Spleen (tissue), 11 donors: ENCODE results near the gene SIK3. TPM values are rescaled to one million over a fixed set of nuclear protein-coding genes. Genes with fewer than 3 reads are reported as not detected.

Experiments
- DNase-seq: peaks from one replicate; pipeline ENCODE4 v3.0.0-alpha.2; 2020
- H3K27ac ChIP-seq, 8 donors: fragments of 200-600 bp; sonication (generic) in 7 of 8; 1 replicate in 4 of 8; 2 replicates in 4 of 8; pipeline versions ENCODE4 v1.5.0 to v1.8.0; 2016 to 2021; ENCODE audit warnings: inconsistent platforms in 4 of 8, mild to moderate bottlenecking in 4 of 8, moderate library complexity in 1 of 8
- H3K27me3 ChIP-seq, 7 donors: fragments of 200-600 bp; sonication (generic) in 6 of 7; replicated peaks in 1 of 7; 1 replicate in 4 of 7; 2 replicates in 3 of 7; pipeline versions ENCODE4 v1.5.0 to v1.8.0; 2016 to 2021; ENCODE audit warnings: inconsistent platforms in 3 of 7, mild to moderate bottlenecking in 1 of 7
- H3K36me3 ChIP-seq, 6 donors: fragments of 200-600 bp; sonication (generic) in 5 of 6; 1 replicate in 4 of 6; 2 replicates in 2 of 6; pipeline versions ENCODE4 v1.5.0 to v1.8.0; 2016 to 2021; ENCODE audit warnings: inconsistent platforms in 2 of 6
- H3K4me1 ChIP-seq, 6 donors: fragments of 200-600 bp; sonication (generic) in 5 of 6; 1 replicate in 3 of 6; 2 replicates in 3 of 6; pipeline versions ENCODE4 v1.5.0 to v1.8.0; 2016 to 2021; ENCODE audit warnings: inconsistent platforms in 3 of 6
- H3K4me3 ChIP-seq, 8 donors: fragments of 200-600 bp; sonication (generic) in 7 of 8; 1 replicate in 4 of 8; 2 replicates in 4 of 8; pipeline versions ENCODE4 v1.5.0 to v1.8.0; 2016 to 2021; ENCODE audit warnings: inconsistent platforms in 4 of 8, mild to moderate bottlenecking in 4 of 8, moderate library complexity in 2 of 8
- H3K9me3 ChIP-seq, 8 donors: fragments of 200-600 bp; sonication (generic) in 7 of 8; 1 replicate in 4 of 8; 2 replicates in 4 of 8; pipeline versions ENCODE4 v1.5.0 to v1.8.0; 2016 to 2021; ENCODE audit warnings: inconsistent platforms in 4 of 8
- POLR2A ChIP-seq, 3 donors: fragments of 450-650 bp; IDR thresholded peaks; one replicate each; pipeline ENCODE4 v1.5.1; 2017; ENCODE audit warnings: antibody characterized with exemption in 3 of 3, mild to moderate bottlenecking in 1 of 3
- POLR2AphosphoS5 ChIP-seq, 3 donors: sonication (generic); formaldehyde crosslinking; IDR thresholded peaks; one replicate each; pipeline ENCODE4 v1.5.1; 2017; ENCODE audit warnings: antibody characterized with exemption in 3 of 3
- WGBS, 5 donors: extraction: QIAGEN DNeasy Blood & Tissue Kit in 3 of 5; methylation state at CpG; one replicate each; pipeline versions ENCODE4 v1.1.5 to v1.1.7; 2013 to 2018; 5-methylcytosine and 5-hydroxymethylcytosine counted together
- intact Hi-C: fragments of 100-400 bp; cut with DNase I; formaldehyde crosslinking; loops from one replicate; pipeline ENCODE4 v1.15.0; 2023; ENCODE audit warnings: low total_unique reads
- polyA plus RNA-seq, 3 donors: library from polyadenylated mRNA; stranded (reverse); fragments of 200-250 nt; gene quantifications; one replicate each; pipeline ENCODE4 v1.2.1, GENCODE V29; 2013
- total RNA-seq, 7 donors: library from RNA; depleted of rRNA in 3 of 7; stranded (reverse); fragments of >200 nt in 3 of 7; fragmentation: NEBNext Ultra II Directional in 4 of 7; extraction: Animal tissue kit (Norgen Biotek cat#: 25700) in 4 of 7; gene quantifications; one replicate each; pipeline versions ENCODE4 v1.1.0 to v1.2.1, GENCODE V29; 2016 to 2021
- TF ChIP-seq, protein P1 (sequence below), 11 experiments: fragments of 200-600 bp in 7 of 11; fragments of 450-650 bp in 4 of 11; sonication (generic) in 4 of 11; IDR thresholded peaks in 8 of 11; conservative IDR thresholded peaks in 3 of 11; 1 replicate in 7 of 11; 2 replicates in 4 of 11; pipeline versions ENCODE4 v1.4.0 to v1.8.0; 2016 to 2021; ENCODE audit warnings: antibody characterized with exemption in 11 of 11, inconsistent platforms in 4 of 11, mild to moderate bottlenecking in 1 of 11
- donor health status: healthy with polysubstance abuse.
- donor health status: DM: no; HTN: no; CAD: no; lungs with moderate emphysema.
- donor health status: DM: no; HTN: no; CAD: no.
- donor health status: Bipolar disorder and iron deficiency.
- donor health status: healthy.
- donor health status: DM: no; HTN: no; CAD: no.
- donor health status: DM: yes; HTN: yes; CAD: no.

The SIK3 gene
- total and polyA plus RNA-seq, 10 donors, result 7.8 to 112 (median 67.6) TPM

DNA sequence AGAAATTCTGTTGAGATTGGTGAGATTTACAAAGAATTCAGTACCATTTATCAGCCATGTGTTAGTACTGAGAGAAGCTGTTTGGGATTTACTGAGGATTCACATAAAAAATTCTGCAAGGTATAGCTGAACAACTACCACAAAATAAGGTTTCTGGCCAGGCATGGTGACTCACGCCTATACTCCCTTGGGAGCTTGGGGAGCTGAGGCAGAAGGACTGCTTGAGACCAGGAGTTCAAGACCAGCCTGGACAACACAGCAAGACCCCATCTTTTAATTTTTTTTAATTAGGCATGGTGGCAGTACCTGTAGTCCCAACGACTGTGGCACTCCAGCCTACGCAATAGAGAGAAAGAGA is 86.7 kb downstream of the SIK3 start:
- Histone ChIP-seq H3K36me3 (no peaks in the 10 kb centered on the region), H3K27me3 (no peaks in the 10 kb centered on the region), H3K4me1 (peaks cover 3 to 53% (median 25%) of the 10 kb centered on the region in 6 donors), H3K4me3 (no peak overlapping the region), H3K9me3 (peaks cover 0 to 2% (median under 1%) of the 10 kb centered on the region in 8 donors), H3K27ac (no peak overlapping the region)
- intact Hi-C loops, result no loop called here
- WGBS, 5 donors, result 89 to 97% (median 95%) methylated on average over 3 of the region's 3 CpGs
- no peak for TF ChIP-seq POLR2AphosphoS5 (IDR thresholded peaks at IDR 0.05)
- TF ChIP-seq, protein P1, sequence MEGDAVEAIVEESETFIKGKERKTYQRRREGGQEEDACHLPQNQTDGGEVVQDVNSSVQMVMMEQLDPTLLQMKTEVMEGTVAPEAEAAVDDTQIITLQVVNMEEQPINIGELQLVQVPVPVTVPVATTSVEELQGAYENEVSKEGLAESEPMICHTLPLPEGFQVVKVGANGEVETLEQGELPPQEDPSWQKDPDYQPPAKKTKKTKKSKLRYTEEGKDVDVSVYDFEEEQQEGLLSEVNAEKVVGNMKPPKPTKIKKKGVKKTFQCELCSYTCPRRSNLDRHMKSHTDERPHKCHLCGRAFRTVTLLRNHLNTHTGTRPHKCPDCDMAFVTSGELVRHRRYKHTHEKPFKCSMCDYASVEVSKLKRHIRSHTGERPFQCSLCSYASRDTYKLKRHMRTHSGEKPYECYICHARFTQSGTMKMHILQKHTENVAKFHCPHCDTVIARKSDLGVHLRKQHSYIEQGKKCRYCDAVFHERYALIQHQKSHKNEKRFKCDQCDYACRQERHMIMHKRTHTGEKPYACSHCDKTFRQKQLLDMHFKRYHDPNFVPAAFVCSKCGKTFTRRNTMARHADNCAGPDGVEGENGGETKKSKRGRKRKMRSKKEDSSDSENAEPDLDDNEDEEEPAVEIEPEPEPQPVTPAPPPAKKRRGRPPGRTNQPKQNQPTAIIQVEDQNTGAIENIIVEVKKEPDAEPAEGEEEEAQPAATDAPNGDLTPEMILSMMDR (IDR thresholded peaks at IDR 0.05 in 8 of 11, conservative IDR thresholded peaks at IDR 0.05 in 3 of 11), result no peak
- TF ChIP-seq POLR2A (IDR thresholded peaks at IDR 0.05), result no peak
- no peak for DNase-seq

DNA sequence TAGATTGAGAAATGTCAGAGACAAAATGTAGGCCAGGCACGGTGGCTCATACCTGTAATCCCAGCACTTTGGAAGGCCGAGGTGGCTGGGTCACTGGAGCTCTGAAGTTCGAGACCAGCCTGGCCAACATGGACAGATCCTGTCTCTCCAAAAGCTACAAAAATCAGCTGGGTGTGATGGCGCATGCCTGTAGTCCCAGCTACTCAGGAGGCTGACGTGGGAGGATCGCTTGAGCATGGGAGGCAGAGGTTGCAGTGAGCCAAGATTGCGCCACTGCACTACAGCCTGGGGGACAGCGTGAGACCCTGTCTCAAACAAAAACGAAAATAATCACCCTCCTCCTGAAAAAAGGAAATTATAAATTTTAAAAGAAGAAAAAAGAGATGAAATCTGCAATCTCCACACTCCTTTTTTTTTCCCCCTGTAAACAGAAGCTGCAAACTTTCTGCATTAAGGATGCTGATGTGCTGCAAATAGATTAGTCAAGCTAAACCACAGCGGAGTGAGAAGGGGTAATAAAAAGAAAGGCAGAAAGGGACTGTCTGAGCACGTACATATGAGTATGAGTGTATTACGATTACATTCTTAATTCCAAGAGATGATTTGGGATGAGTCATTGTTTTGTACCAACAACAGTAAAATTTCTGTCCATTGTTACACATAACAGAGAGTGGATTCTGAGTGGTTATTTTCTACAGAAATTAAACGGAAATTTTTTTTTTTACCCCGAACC is 87.3 kb downstream of the SIK3 start:
- intact Hi-C loops, result no loop called here
- WGBS, 5 donors, result 75 to 88% (median 79%) methylated on average over 14 of the region's 14 CpGs

DNA sequence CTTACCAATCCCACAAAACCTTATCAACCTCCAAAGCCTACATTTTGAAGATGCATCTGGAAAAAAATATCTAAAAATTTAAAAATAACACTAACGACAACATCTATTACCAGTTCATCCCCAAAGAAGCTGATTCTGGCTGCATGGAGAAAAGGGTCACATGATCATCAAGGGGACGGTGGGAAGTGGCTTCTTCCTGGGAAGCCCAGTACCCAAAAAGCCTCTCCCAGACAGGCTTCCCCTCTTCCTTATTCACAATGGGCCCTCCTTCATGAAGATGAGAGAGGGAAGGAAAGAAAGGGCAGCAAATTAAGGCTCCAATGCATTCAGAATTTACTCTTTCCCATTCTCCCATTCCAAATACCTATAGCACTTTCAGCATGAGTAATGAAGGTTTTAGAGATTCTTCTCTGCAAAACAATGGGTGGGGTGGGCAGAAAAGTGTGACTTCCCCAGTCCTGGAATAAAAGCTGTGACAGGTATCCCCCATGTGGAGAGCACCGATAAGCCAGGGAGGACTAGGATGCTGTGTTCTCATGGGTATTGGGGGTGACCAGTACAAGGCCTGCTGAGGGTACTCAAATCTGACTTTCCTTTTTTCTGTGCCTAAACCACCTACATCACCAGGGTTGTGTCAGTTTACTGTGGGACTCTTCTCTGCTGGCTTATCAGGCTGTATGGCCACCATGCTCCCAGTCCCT is 88.2 kb downstream of the SIK3 start:
- intact Hi-C loops, result no loop called here
- no peaks in the 10 kb centered on the region for H3K9me3 ChIP-seq
- TF ChIP-seq POLR2AphosphoS5 (IDR thresholded peaks at IDR 0.05) (no peak), POLR2A (IDR thresholded peaks at IDR 0.05) (no peak)
- TF ChIP-seq, protein P1 (IDR thresholded peaks at IDR 0.05 in 8 of 11, conservative IDR thresholded peaks at IDR 0.05 in 3 of 11), result no peak
- H3K4me3 ChIP-seq, result no peak overlapping the region
- H3K27ac ChIP-seq, result no peak overlapping the region
- no peak for DNase-seq
- peaks cover 11 to 68% (median 38%) of the 10 kb centered on the region in 6 donors for H3K4me1 ChIP-seq
- 60 to 94% (median 83%) methylated on average over 3 of the region's 3 CpGs for WGBS, 5 donors
- H3K27me3 ChIP-seq, result no peaks in the 10 kb centered on the region
- no peaks in the 10 kb centered on the region for H3K36me3 ChIP-seq

More for the DNA sequence above, 87.3 kb downstream of the SIK3 start:
- TF ChIP-seq POLR2AphosphoS5 (IDR thresholded peaks at IDR 0.05), result no peak
- TF ChIP-seq, protein P1 (IDR thresholded peaks at IDR 0.05 in 8 of 11, conservative IDR thresholded peaks at IDR 0.05 in 3 of 11), result no peak
- no peak for TF ChIP-seq POLR2A (IDR thresholded peaks at IDR 0.05)
- no peak for DNase-seq
- Histone ChIP-seq H3K36me3 (no peaks in the 10 kb centered on the region), H3K4me3 (no peak overlapping the region), H3K9me3 (no peaks in the 10 kb centered on the region), H3K27me3 (no peaks in the 10 kb centered on the region), H3K27ac (no peak overlapping the region), H3K4me1 (peaks cover 6 to 59% (median 31%) of the 10 kb centered on the region in 6 donors)

DNA sequence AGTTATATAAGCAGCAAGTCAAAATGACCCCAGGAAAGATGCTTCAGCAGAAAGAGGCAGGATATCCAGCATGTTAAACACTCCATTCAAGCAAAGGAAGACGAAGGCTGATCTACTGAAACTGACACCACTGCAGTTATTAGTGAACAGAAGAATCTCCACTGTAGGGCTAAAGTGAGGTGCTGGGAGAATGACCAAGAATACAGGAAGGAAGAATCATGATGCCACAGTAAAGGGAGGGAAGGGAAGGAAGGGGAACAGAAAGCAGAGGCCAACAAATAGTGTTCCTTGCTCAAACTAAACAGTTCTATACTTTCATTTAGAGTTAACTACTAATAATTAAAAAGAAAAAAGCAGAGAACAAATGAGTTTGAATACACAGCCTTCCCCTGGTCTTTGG is 92.5 kb downstream of the SIK3 start:
- Histone ChIP-seq H3K36me3 (peaks cover 0 to 10% (median 0%) of the 10 kb centered on the region in 6 donors), H3K9me3 (no peaks in the 10 kb centered on the region), H3K4me3 (no peak overlapping the region), H3K27me3 (no peaks in the 10 kb centered on the region), H3K27ac (peak overlapping the region in 3 of 8 donors; percentile 4 to 36 (median 16)), H3K4me1 (peaks cover 11 to 93% (median 54%) of the 10 kb centered on the region in 6 donors)
- intact Hi-C loops, result no loop called here
- 42 to 76% (median 59%) methylated on average over 1 of the region's 1 CpG for WGBS, 5 donors
- DNase-seq, result no peak
- no peak for TF ChIP-seq POLR2A (IDR thresholded peaks at IDR 0.05)
- TF ChIP-seq, protein P1 (IDR thresholded peaks at IDR 0.05 in 8 of 11, conservative IDR thresholded peaks at IDR 0.05 in 3 of 11), result no peak
- no peak for TF ChIP-seq POLR2AphosphoS5 (IDR thresholded peaks at IDR 0.05)
